Loucy (cell line): ENCODE measurements around the gene ACOT6.

Experiments used
- H2AFZ ChIP-seq: fragments of 200-600 bp; sonication (generic); 2 replicates; pipeline ENCODE4 v1.6.0; 2016; ENCODE audit warnings: antibody characterized with exemption, mild to moderate bottlenecking, low read length, moderate library complexity
- H3F3A ChIP-seq: fragments of 200-600 bp; 2 replicates; pipeline ENCODE4 v1.6.0; 2016; ENCODE audit warnings: antibody characterized with exemption, low read depth, mild to moderate bottlenecking
- H3K27me3 ChIP-seq: fragments of 200-600 bp; sonication (generic); 2 replicates; pipeline ENCODE4 v1.6.1; 2014; ENCODE audit warnings: low read length, mild to moderate bottlenecking; ENCODE audit not compliant: insufficient read depth, poor library complexity, severe bottlenecking
- H3K36me3 ChIP-seq: fragments of 200-600 bp; sonication (generic); 2 replicates; pipeline ENCODE4 v1.6.1; 2016; ENCODE audit warnings: low read length; ENCODE audit not compliant: insufficient read depth
- H3K4me1 ChIP-seq: fragments of 200-600 bp; sonication (generic); 2 replicates; pipeline ENCODE4 v1.5.1; 2014; ENCODE audit warnings: low read length, mild to moderate bottlenecking; ENCODE audit not compliant: insufficient read depth, poor library complexity, severe bottlenecking
- H3K4me2 ChIP-seq: fragments of 200-600 bp; sonication (generic); 2 replicates; pipeline ENCODE4 v1.6.0; 2014; ENCODE audit warnings: antibody characterized with exemption, low read length, low read depth, mild to moderate bottlenecking; ENCODE audit not compliant: poor library complexity, severe bottlenecking
- H3K4me3 ChIP-seq: fragments of 200-600 bp; sonication (generic); 2 replicates; pipeline ENCODE4 v1.5.1; 2014; ENCODE audit warnings: low read length, mild to moderate bottlenecking, mixed read lengths; ENCODE audit not compliant: poor library complexity, severe bottlenecking
- H3K79me2 ChIP-seq: fragments of 200-600 bp; sonication (generic); 2 replicates; pipeline ENCODE4 v1.6.1; 2014; ENCODE audit warnings: low read length; ENCODE audit not compliant: insufficient read depth
- H3K9ac ChIP-seq: fragments of 200-600 bp; sonication (generic); 2 replicates; pipeline ENCODE4 v1.6.0; 2014; ENCODE audit warnings: mild to moderate bottlenecking, low read depth, low read length, moderate library complexity; ENCODE audit not compliant: poor library complexity, severe bottlenecking
- H3K9me2 ChIP-seq: fragments of 200-600 bp; sonication (generic); replicated peaks from 2 replicates; pipeline ENCODE4 v1.6.1; 2016; ENCODE audit warnings: low read depth, low read length, mixed read lengths
- H3K9me3 ChIP-seq: fragments of 200-600 bp; sonication (generic); 2 replicates; pipeline ENCODE4 v1.6.1; 2014; ENCODE audit warnings: mild to moderate bottlenecking, antibody characterized with exemption, low read length, low read depth; ENCODE audit not compliant: insufficient read depth
- H4K20me1 ChIP-seq: fragments of 200-600 bp; sonication (generic); 2 replicates; pipeline ENCODE4 v1.6.0; 2014; ENCODE audit warnings: antibody characterized with exemption, low read length, mild to moderate bottlenecking; ENCODE audit not compliant: insufficient read depth, poor library complexity, severe bottlenecking
- CTCF ChIP-seq: fragments of 200-600 bp; sonication (generic); conservative IDR thresholded peaks from 2 replicates; pipeline ENCODE4 v1.5.1; 2014; ENCODE audit warnings: mild to moderate bottlenecking, antibody characterized with exemption, low read length
- EZH2phosphoT487 ChIP-seq: fragments of 200-600 bp; IDR thresholded peaks from 2 replicates; pipeline ENCODE4 v1.6.1; 2018; ENCODE audit warnings: antibody characterized with exemption, mild to moderate bottlenecking, moderate library complexity, borderline replicate concordance

The ACOT6 gene

DNA sequence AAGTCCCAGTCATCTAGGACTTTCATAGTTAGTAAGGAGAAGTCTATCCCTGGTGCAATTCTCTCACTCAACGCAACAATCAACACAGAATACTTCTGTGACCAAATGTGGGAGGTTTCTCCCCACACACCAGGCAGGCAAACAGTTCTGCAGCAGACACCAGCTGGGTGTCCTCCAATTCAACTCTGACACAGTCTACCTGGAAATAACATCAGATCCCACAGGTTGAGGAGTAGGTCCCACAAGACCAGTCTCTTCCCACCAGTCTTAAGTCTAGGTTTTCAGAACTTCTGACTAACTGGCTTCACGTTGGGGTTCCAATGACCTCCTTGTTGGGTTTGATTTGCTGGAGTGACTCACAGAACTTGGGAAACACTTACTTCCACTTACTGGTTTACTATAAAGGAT lies 14.8 kb downstream of the ACOT6 start:
- Histone ChIP-seq H3K9me3 (no peaks in the 10 kb centered on the region), H3K9me2 (no peaks in the 10 kb centered on the region), H2AFZ (no peak overlapping the region), H3F3A (no peaks in the 10 kb centered on the region), H3K36me3 (no peaks in the 10 kb centered on the region), H3K79me2 (no peaks in the 10 kb centered on the region), H3K4me3 (no peak overlapping the region), H3K4me2 (no peak overlapping the region), H3K9ac (no peak overlapping the region), H3K27me3 (no peaks in the 10 kb centered on the region), H4K20me1 (no peaks in the 10 kb centered on the region), H3K4me1 (no peaks in the 10 kb centered on the region)
- no peak for TF ChIP-seq EZH2phosphoT487

DNA sequence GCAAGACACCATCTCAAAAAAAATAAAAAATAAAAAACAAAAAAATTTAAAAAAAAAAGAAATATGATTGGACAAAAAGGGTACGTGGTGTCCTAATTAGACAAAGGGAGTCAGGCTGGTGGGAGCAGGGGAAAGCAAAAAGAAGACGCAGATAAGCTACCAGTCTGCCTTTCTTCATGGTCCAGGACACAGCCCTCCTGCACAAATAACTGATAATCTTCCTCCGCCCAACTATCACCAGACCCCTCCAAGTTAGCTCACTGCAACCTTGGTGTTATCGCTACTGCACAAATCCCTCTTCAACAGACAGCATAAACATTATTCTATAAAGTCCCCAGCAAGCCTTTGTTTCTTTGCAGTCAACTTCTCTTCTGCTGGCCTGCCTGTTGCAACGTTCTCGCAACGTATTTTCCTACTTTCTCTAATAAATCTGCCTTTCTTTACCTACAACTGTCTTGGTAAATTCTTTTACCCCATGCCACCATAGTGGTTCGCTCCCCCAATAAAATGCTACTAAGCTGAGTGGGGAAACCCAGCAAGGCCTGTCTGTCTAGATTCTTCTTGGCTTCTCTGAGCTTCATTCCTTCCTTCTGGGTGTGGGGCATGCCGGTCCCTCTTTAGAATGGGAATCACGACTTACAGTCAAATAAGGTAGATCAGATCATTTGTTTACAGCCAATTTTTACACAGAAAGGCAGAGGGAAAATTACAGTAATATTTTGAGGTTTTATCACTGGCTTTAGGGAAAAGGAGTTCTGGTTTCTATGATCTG lies 17.9 kb downstream of the ACOT6 start:
- no peak overlapping the region for H3K4me2 ChIP-seq

DNA sequence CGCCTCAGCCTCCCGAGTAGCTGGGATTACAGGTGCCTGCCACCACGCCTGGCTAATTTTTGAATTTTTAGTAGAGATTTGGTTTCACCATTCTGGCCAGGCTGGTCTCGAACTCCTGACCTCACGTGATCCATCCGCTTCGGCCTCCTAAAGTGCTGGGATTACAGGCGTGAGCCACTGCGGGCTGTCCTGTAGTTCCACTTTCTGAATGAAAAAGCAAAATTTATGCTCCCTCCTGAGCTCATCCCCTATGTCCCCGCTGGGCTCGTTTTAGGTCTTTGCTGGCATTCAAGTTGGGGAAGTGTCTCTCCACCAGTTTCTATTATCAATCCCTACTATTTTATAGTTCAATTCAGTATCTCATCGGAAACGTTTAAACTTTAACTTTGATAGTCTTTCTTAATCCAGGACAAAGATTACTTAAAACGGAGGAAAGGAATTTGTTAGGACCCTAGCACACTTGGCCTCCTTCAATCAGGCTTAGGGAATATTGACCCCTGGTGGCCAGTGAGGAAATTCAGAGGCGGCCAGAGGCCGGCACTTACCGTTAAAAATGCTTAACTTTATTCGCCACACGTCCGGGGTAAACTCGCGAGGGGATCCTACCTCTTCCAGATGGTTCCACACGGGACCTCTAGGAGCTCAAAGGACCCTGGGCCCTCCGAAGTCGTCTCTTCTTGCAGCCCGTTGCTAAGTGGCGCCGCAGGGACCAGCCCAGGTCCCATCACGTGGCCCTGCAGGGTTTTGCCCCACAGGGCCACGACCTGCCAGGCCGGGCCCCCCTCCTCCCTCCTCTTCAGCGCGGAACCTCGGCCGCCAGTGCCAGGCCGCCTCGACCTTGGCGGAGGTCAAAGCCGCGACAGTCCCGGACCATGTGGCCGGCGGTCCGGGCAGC lies 21.0 kb downstream of the ACOT6 start:
- peak overlapping the region; percentile 48 for H3K4me2 ChIP-seq

More for the DNA sequence above, 17.9 kb downstream of the ACOT6 start:
- Histone ChIP-seq H3K9me3 (no peaks in the 10 kb centered on the region), H2AFZ (no peak overlapping the region), H3K4me3 (no peak overlapping the region), H3K79me2 (no peaks in the 10 kb centered on the region), H4K20me1 (no peaks in the 10 kb centered on the region), H3K4me1 (no peaks in the 10 kb centered on the region), H3F3A (no peaks in the 10 kb centered on the region), H3K9ac (no peak overlapping the region), H3K36me3 (no peaks in the 10 kb centered on the region), H3K27me3 (no peaks in the 10 kb centered on the region), H3K9me2 (no peaks in the 10 kb centered on the region)
- TF ChIP-seq CTCF: no peak
- TF ChIP-seq EZH2phosphoT487: no peak

More for the DNA sequence above, 21.0 kb downstream of the ACOT6 start:
- Histone ChIP-seq H3K4me1 (no peaks in the 10 kb centered on the region), H3K9me3 (no peaks in the 10 kb centered on the region), H3K9ac (peak overlapping the region; percentile 36), H3K79me2 (no peaks in the 10 kb centered on the region), H3K4me3 (peak overlapping the region; percentile 44), H3K27me3 (no peaks in the 10 kb centered on the region), H3K36me3 (no peaks in the 10 kb centered on the region), H2AFZ (peak overlapping the region; percentile 85), H3F3A (no peaks in the 10 kb centered on the region), H4K20me1 (no peaks in the 10 kb centered on the region), H3K9me2 (no peaks in the 10 kb centered on the region)
- peak; percentile 84 for TF ChIP-seq CTCF
- no peak for TF ChIP-seq EZH2phosphoT487
